ENCODE data around the gene PLXDC1.

PLXDC1 gene

GRCh38 chr17:39151150-39151942 is at the start of gene PLXDC1:
Gene PLXDC1, minus strand, starts transcription at chr17:39151637. Its CDS starts 200 bp downstream, at chr17:39151437.
- peak; percentile 18 for DNase-seq

GRCh38 chr17:39200957-39201510 is 49.6 kb upstream of the PLXDC1 start:
- no peak for DNase-seq

- no peak for DNase-seq
These were observed 48.8 kb upstream of the PLXDC1 start, which contains the start of gene RPL19 for GRCh38 chr17:39200070-39200879. Gene RPL19, plus strand, starts transcription at chr17:39200283. Its CDS starts 62 bp downstream, at chr17:39200345.

GRCh38 chr17:39199820-39200069 is 48.3 kb upstream of the PLXDC1 start:
- peak; percentile 92 for DNase-seq

- DNase-seq, result no peak
These were observed 46.7 kb upstream of the PLXDC1 start for GRCh38 chr17:39198186-39198566.

GRCh38 chr17:39197380-39198185 is 46.1 kb upstream of the PLXDC1 start, which contains the start of gene CACNB1:
Gene CACNB1, minus strand, starts transcription at chr17:39197669. Its CDS starts 174 bp downstream, at chr17:39197495.
- peak; percentile 72 for DNase-seq

- no peak for DNase-seq
These were observed 45.4 kb upstream of the PLXDC1 start for GRCh38 chr17:39196808-39197291.

- no peak for DNase-seq
These were observed 44.9 kb upstream of the PLXDC1 start for GRCh38 chr17:39196241-39196807.

GRCh38 chr17:39195568-39196160 is 44.2 kb upstream of the PLXDC1 start:
- DNase-seq, result peak; percentile 39

GRCh38 chr17:39194985-39195524 is 43.6 kb upstream of the PLXDC1 start:
- DNase-seq, result no peak

- no peak for DNase-seq
These were observed 42.9 kb upstream of the PLXDC1 start for GRCh38 chr17:39194089-39194984.

- no peak for DNase-seq
These were observed 41.9 kb upstream of the PLXDC1 start for GRCh38 chr17:39193346-39193745.

- DNase-seq, result no peak
These were observed 41.5 kb upstream of the PLXDC1 start for GRCh38 chr17:39192901-39193300.

GRCh38 chr17:39191750-39192510 is 40.5 kb upstream of the PLXDC1 start:
- no peak for DNase-seq

- DNase-seq, result no peak
These were observed 35.9 kb upstream of the PLXDC1 start for GRCh38 chr17:39187152-39187830.

- no peak for DNase-seq
These were observed 35.1 kb upstream of the PLXDC1 start for GRCh38 chr17:39186481-39187002.

GRCh38 chr17:39183720-39184119 is 32.3 kb upstream of the PLXDC1 start:
- DNase-seq, result no peak

- no peak for DNase-seq
These were observed 31.6 kb upstream of the PLXDC1 start for GRCh38 chr17:39183045-39183444.

GRCh38 chr17:39181303-39181702 is 29.9 kb upstream of the PLXDC1 start:
- no peak for DNase-seq
